ENCODE measurements around the gene FBXO31.

The FBXO31 gene, protein sequence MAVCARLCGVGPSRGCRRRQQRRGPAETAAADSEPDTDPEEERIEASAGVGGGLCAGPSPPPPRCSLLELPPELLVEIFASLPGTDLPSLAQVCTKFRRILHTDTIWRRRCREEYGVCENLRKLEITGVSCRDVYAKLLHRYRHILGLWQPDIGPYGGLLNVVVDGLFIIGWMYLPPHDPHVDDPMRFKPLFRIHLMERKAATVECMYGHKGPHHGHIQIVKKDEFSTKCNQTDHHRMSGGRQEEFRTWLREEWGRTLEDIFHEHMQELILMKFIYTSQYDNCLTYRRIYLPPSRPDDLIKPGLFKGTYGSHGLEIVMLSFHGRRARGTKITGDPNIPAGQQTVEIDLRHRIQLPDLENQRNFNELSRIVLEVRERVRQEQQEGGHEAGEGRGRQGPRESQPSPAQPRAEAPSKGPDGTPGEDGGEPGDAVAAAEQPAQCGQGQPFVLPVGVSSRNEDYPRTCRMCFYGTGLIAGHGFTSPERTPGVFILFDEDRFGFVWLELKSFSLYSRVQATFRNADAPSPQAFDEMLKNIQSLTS

GRCh38 chr16:87383505-87384161 lies at the start of gene FBXO31:
Gene FBXO31 (minus strand): TSS chr16:87383776. CDS start chr16:87383744, 32 bp downstream.
- peak; percentile 49 for DNase-seq

DNA sequence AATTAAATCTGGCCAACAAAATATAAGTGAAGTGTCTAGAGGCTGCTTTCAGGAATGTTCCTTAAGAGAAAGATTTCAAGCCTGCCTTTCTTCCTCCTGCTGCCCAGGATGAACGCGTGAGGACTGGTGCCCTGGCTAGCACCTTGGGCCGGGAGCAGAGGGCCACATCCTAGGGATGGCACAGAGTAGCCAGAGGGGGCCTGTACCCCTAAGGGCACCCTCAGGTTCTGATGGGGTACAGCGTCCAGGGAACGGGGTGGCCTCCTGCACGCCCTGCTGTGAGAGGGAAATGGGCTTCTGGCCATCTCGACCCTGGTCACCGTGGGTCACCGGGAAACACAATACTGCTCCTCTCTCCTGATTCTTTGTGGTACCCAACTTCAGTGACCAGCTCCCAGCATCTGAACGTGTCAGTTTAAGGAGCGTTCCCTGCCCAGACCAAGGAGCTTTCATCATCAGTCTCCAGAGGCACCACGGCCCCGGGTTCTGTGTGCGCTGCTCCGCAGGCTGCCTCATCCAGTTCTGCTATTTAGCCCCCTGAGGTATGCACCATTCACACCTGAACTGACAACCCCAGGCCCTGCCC lies 48.8 kb upstream of the FBXO31 start:
- no peak for DNase-seq

GRCh38 chr16:87431926-87432325 lies 48.4 kb upstream of the FBXO31 start:
- no peak for DNase-seq

- no peak for DNase-seq
Measured at GRCh38 chr16:87426423-87427215, 43.0 kb upstream of the FBXO31 start.

GRCh38 chr16:87425941-87426340 lies 42.4 kb upstream of the FBXO31 start:
- DNase-seq, result no peak

DNA sequence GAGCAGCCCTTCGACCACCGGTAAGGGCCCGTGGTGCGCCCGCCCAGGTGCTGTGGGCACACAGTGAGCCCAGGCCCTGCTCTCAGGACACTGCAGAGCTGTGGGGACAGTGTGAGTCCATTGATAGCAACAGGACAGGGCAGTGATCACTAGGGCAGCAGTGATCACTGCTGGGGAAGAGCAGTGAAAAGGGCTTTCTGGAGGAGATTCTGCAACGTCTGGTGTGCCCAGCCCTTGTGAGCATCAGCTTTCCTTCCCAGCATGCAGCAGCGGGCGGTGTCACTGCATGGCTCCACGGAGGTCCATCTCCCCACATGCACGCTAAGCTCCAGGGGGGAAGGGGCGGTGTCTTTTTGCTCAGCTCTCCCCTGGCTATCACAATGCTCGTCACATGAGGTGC lies 40.7 kb upstream of the FBXO31 start:
- no peak for DNase-seq

- DNase-seq, result no peak
Measured at GRCh38 chr16:87423429-87423828, 39.9 kb upstream of the FBXO31 start.

DNA sequence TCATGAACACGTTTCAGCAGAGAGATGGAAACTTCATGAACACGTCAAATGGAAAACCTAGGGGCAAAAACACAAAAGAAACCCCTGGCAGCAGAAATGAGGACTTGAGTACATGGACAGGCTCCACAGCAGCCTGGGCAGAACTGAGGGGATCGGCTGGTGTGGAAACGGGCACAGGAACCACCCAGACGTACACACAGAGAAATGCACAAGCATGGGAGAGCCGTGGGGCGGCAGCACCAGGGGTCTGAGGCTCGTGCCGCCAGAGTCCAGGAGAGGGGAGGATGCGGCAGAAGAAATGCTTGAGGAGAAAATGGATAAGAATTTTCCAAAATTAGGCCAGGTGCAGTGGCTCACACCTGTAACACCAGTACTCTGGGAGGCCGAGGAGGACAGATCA lies 38.5 kb upstream of the FBXO31 start:
- no peak for DNase-seq

DNA sequence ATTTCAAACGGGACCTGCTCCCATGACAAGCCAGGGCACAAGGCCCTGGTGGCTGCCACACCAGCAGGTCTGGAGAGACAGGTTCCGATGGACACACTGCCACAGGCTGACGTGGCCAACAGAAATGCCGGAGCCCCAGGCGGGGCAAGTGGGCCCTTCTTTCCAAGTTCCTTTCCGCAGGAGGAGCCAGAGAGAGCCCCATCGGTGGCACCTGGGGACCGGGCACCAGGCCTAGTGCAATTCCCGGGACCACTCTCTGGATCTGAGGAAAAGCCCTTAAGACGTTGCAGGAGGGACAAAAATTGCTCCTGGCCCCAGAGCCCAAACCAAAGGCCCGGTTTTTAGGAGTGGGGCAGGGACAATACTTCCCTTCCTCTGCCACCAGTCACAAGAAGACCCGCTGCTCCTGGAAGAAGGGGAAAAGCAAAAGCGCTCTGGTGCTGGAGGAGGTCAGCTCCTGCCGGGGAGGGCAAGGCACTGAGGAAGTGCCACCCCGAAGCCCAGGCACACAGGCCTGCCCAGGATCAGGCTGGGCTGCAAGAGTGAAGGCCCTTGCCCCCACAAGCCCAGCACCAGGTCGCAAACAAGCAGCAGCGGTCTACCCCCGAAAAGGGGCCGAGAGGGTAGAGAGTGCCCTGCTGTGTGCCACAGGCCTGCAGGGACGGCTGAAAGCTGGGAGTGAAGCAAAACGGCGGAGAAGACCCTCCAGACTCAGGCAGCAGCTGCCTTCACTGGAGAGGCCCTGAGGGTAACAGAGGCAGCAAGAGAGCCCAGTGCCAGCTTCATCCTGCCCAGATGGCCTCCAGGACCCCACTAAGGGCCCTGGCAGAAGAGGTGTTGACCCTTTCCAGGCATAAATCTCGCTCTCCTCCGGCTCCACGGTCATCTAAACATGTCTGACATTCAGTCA lies 37.7 kb upstream of the FBXO31 start:
- DNase-seq, result no peak

DNA sequence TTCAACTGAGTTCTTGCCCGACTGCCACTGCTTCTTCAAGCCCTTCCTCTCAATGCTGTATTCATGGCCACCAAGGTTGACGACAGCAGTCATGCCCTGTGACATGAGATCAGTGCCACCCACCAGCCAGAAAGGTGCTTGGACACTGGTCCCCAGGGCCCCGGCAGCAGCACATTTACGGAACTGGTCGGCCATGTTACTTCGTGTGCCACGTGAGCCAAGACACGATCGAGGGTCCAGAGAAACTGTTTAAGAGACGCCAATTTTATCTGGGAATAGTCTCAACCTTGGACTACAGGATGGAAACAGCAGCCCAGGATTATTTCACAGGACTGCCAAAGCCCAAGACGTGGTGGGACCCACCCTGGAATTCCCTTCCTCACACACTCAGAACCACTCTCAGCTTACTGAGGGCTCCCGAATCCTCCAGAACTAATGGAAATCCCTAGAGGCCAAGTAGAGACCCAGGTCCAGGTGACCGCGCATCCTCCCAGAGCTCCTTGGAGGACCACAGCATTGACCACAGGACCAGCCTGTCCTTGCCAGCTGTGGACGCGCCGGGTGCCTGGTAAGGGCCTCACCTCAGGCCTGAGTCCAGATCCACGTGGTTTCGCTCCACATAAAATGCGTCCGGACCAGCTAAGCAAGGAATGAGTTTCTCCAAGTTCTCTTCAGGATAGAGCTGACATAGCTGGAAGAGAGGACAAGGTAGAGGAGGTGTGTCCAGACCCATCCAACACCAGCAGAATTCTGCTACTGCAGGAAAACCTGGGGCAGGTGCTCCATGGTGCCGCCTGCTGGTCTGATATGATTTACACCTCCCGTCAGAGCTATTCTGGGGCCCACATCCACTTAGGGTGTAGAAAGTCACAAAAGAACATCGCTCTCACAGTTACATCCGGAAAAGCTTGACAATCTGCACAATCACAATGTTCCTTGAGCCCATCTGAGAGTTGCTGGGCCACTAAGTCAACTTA lies 36.7 kb upstream of the FBXO31 start:
- no peak for DNase-seq

GRCh38 chr16:87418644-87419043 lies 35.1 kb upstream of the FBXO31 start:
- no peak for DNase-seq

DNA sequence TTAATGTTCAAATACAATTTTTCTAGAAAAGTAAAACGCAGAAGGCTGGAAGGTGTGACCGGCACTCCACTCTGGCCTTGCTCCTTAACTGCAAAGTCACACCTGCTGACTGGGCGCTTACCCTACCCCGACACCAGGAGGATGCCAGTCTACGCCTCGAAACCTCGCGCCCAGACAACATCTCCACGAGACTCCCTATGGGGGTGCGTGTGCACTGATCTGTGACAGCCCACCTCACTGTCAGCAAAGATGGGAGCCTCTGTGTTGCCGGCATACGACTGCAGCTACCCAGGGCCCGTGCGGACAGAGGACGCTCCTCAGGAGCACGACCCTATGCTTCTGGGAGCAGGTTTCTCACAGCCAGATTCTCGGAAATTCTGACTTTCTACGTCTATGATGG lies 34.6 kb upstream of the FBXO31 start:
- DNase-seq, result no peak

DNA sequence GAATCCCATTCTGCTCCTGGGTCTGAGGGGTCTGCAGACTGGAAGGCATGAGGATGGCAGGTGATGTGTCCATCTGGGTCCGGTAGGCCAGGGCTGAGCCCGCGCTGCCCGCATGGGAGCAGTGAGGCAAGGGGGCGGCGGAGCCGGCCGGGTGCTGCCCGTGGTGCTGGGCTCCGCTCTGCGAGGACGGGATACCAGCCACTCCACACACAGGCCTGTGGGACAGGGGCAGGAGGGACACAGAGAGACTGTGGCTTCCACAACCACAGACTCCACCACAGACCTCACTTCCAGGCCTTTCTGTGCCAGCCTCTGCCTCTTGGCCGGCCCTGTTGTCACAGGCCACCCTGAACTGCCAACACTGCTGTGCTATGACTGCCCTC lies 33.9 kb upstream of the FBXO31 start:
- no peak for DNase-seq

DNA sequence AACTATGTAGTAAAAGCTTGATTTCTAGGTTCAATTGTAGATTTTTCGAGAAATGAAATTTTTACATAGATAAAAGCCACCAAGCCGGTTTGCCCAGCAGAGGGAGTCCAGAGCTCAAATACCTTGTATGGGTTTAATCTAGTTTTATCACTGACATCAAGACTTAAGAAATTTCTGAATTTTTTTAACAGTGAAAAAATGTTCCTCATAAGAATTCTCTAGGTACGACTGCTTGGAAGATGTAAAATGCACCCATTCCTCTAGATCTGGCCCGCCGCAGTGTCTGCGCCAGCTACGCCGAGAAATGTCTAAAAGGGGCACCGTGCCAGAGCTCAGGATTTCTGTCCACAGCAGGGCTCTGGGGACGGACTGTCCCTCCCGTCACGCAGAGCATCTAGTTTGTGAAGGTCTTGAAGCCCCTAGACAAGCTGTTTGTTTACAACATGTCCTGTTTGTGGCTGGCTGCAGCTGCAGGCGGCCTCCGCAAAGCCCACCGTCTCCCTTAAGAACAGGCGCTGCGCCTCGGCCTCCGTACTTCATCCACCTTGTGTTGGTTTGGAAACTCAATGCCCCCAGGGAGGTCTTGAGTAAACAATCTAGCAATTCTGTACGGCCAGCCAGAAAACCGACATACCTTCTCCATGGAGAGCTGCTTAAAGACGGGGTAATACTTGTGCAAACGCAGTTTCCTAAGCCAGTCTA lies 33.4 kb upstream of the FBXO31 start:
- no peak for DNase-seq

GRCh38 chr16:87415441-87415840 lies 31.9 kb upstream of the FBXO31 start:
- no peak for DNase-seq

DNA sequence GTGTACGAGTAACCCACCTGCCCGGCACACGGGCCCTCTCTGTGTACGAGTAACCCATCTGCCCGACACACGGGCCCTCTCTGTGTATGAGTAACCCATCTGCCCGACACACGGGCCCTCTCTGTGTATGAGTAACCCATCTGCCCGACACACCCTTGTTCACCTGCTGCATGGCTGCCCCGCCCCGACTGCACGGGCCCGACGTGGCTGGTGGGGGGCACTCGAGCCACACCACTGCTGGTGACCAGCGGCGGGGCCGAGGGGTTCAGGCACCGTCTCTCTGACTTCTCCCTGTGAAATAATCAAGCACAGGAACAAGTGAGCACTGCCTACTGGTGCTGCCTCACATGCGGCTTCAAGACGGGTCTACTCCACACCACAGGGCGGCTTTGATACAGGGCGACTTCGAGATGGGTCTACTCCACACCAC lies 30.7 kb upstream of the FBXO31 start:
- no peak for DNase-seq

GRCh38 chr16:87412996-87413421 lies 29.4 kb upstream of the FBXO31 start:
- no peak for DNase-seq

DNA sequence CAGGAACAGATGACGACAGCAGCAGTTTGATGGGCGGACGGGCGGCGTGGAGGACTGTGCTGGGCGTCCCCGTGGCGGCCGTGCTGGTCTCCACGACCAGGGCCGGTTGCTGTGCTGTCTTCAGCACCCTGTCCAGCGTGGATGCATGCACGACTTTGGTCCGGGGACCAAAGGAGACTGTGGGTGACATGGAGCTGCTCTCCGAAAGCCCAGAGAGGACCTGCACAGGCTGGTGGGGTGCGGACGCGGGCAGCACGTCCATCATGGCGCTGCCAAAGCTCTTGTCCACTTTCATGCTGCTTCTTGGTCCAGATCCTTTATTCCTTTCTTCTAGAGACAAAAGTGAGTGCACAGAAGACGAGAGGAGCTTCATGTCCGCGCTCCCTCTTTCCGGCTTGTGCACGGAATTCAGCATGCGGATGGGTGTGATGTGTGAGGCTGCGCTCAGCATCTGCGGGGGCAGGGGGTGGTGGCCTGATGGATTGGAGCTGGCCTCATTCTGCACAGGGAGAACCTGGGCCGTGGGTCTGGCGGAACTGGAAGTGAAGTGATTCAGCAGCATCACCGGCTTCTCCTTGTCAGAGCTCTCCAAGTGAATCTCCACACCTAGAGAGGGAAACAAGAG lies 28.9 kb upstream of the FBXO31 start:
- no peak for DNase-seq
